GM10847 (cell line): ENCODE results near the gene NUP210.

Source experiments
- POLR2A ChIP-seq: IDR thresholded peaks from 2 replicates; pipeline ENCODE4 v1.6.1; 2011; ENCODE audit not compliant: insufficient read length; ENCODE audit errors: extremely low read depth

Gene NUP210

GRCh38 chr3:13399603-13400002, 20.5 kb downstream of the NUP210 start:
- TF ChIP-seq POLR2A, result no peak

DNA sequence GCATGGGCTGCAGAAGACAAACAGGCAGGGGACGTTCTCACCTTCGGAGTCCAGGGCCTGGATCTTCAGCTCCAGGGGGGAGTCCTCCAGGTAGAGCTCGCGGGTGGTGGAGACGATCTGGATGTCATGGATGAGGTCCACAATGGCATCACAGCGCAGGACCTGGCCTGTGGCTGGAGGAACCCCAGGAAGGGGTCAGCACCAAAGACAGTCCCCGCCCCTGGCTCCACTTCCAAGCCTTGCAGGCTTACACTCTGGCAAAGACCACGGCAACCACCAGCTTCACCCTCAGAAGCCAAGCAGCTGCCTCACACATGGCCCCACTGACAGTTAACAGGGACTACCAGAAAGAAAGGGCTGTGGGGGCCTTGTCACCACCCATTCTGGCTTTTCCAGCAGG, 22.8 kb downstream of the NUP210 start:
- TF ChIP-seq POLR2A, result no peak

- TF ChIP-seq POLR2A, result no peak
Measured at GRCh38 chr3:13394363-13394762, 25.8 kb downstream of the NUP210 start.

GRCh38 chr3:13393427-13394360, 26.4 kb downstream of the NUP210 start:
- no peak for TF ChIP-seq POLR2A

GRCh38 chr3:13391308-13391707, 28.8 kb downstream of the NUP210 start:
- TF ChIP-seq POLR2A, result no peak

DNA sequence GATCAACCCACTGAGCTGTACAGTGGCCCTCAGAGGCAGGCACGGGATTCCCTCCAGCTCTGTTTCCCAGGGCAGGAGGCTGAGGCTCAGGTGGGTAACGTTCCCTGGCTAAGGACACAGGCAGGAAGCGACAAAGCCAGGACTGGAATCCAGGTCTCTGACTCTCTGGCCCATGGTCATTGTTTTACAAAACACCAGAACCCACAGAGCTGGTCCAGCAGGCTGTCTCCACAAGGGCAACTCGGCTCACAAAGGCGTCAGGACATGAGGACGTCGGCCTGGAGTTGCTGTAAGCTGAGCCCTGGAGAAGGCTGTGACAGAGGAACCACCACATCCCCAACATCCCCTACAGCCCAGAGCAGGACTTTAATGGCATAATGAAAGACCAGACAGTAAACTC, 30.7 kb downstream of the NUP210 start:
- TF ChIP-seq POLR2A, result no peak

- no peak for TF ChIP-seq POLR2A
Measured at GRCh38 chr3:13388816-13389215, 31.3 kb downstream of the NUP210 start.

DNA sequence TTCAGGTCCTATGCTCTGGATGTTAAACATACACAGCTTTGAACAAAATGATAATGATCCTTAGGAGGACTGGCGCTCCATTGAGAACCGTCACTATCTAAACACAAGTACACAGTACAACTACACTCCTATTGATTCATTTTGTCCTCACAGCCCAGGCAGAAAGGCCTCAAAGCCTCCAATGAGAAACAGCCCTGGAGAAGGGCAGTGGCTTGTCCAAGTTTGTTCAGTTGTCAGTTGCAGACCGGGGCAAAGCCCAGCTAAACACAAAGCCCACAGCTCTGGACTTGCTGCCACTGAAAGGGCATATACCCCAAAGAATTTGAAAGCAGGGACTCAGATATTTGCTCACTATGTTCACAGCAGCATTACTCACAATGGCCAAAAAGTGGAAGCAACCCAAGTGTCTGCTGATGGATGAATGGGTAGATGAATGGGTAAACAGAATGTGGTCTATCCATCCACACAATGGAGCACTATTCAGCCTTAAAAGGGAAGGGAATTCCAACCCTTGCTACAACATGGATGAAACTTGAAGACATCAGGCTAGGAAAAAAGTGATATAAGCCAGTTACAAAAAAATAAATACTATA, 34.7 kb downstream of the NUP210 start:
- TF ChIP-seq POLR2A, result no peak

GRCh38 chr3:13380971-13381370, 39.2 kb downstream of the NUP210 start:
- no peak for TF ChIP-seq POLR2A

DNA sequence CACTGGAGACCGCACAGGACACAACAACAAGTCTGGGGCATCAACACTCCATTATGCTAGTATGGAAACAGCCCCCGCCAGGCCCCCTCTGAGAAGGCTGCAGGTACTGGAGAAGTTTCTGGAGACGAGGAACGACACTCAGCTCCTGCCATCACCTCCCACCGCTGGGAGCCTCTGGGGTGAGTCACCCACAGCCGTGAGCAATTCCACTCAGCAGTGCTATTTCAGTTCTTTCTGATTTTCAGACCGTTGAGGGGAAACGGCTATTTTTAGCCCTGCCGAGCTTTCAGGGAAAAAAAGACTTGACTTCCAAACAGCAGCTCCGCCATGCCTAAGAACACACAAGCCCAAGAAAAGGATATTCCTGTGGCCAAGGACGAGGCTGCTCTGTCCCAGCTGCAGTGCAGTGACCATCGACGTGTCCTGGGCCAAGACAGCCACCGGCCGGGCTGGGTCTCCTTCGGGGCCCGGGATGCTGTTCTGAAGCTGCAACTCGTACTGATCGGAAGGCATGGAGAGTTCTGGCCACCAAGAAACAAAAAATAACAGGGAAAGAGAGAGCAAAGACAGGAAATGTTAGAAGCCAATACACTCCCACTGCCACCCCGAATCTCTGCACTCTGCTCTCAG, 40.8 kb downstream of the NUP210 start:
- TF ChIP-seq POLR2A, result no peak

DNA sequence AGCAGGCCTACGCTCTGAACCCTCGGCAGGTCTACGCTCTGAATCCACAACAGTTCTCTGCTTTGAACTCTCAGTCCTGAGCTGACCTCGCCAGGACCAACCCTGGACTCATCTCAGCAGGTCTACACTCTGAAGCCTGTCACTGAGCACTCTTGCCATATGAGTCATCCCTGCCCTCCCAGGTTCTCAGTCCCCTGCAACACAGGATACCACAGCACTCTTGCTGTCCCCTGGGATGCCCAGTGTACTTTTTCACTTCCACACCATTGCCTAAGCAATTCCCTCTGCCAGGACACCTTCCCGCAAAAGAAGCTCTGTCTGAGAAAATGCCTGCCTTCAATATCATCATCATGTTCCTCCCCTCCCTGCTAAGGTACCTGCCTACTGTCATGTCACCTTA, 42.0 kb downstream of the NUP210 start:
- no peak for TF ChIP-seq POLR2A

- no peak for TF ChIP-seq POLR2A
Measured at GRCh38 chr3:13377021-13377420, 43.1 kb downstream of the NUP210 start.

GRCh38 chr3:13376091-13376490, 44.0 kb downstream of the NUP210 start:
- no peak for TF ChIP-seq POLR2A

DNA sequence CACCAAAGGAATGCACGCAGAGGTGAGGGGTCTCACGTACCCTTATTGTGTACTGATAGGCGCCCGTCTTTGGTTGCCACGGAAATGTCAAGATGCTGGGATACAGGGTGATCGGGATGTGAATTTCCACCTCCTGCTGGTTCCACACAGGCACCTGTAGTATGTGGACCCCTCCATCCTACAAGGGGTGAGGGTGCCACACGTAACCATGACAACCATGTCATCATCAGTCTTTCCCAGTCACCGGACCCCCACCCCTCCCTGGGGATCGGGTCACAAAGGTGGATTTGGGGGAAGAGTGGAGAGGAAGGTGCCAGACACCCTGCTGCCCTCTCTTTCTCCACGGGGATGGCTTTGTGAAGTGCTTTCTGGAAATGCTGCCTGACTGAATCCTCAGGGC, 44.7 kb downstream of the NUP210 start:
- TF ChIP-seq POLR2A, result no peak

DNA sequence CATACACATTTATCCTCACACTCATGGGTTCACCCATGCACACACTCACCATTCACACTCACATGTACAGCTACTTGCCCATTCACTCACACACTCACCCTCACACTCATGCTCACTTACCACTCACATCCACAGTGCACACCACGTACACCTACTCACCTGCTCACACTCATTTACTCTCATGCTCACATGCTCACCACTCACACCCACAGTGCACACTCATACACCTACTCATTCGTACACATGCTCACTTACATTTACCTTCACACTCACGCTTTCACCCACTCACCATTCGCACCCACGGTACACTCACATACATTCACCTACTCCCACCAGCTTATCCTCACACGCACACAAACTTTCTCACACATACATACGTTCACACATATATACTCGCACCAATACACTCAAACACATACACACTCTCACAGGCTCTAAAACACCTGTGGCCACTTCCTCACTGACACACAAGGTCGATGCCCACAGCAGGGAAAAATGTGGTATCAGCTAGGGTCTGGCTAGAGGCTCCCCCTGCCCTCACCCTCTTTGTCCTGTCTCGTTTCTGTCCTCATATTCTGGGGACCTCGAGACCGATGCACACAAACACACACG, 46.0 kb downstream of the NUP210 start:
- TF ChIP-seq POLR2A, result no peak

- TF ChIP-seq POLR2A, result no peak
Measured at GRCh38 chr3:13372656-13373055, 47.5 kb downstream of the NUP210 start.

- TF ChIP-seq POLR2A, result no peak
Measured at GRCh38 chr3:13372126-13372525, 48.0 kb downstream of the NUP210 start.
